Colonic mucosa (tissue), 4 donors: ENCODE measurements around the gene SLC25A38. TPM values are rescaled to one million over a fixed set of nuclear protein-coding genes. Genes with fewer than 3 reads are reported as not detected.

Experiments
- DNase-seq: peaks from one replicate; pipeline ENCODE4 v3.0.0-alpha.2; 2020
- H3K27ac ChIP-seq: fragments of 200-600 bp; one replicate; pipeline ENCODE4 v1.8.0; 2021
- H3K27me3 ChIP-seq: fragments of 200-600 bp; one replicate; pipeline ENCODE4 v1.8.0; 2021
- H3K36me3 ChIP-seq: fragments of 200-600 bp; one replicate; pipeline ENCODE4 v1.8.0; 2021
- H3K4me1 ChIP-seq: fragments of 200-600 bp; one replicate; pipeline ENCODE4 v1.8.0; 2021; ENCODE audit warnings: mild to moderate bottlenecking
- H3K4me3 ChIP-seq: fragments of 200-600 bp; one replicate; pipeline ENCODE4 v1.8.0; 2021
- H3K9ac ChIP-seq, 2 donors: one replicate each; pipeline ENCODE4 v1.7.0; 2013; ENCODE audit warnings: control low read depth in 2 of 2, low read depth in 2 of 2, low read length in 2 of 2
- H3K9me3 ChIP-seq: fragments of 200-600 bp; one replicate; pipeline ENCODE4 v1.8.0; 2021
- intact Hi-C: fragments of 100-400 bp; cut with DNase I; formaldehyde crosslinking; loops from one replicate; pipeline ENCODE4 v1.14.1; 2022
- total RNA-seq, 2 donors: library from RNA; stranded (reverse); fragmentation: NEBNext Ultra II Directional in 1 of 2; extraction: Animal tissue kit (Norgen Biotek cat#: 25700) in 1 of 2; gene quantifications; one replicate each; pipeline ENCODE4 v1.2.1, GENCODE V29; 2021
- TF ChIP-seq, protein P1 (sequence below): fragments of 200-600 bp; IDR thresholded peaks from one replicate; pipeline ENCODE4 v1.8.0; 2022; ENCODE audit warnings: antibody characterized with exemption, mild to moderate bottlenecking
- donor health status: healthy.
- donor health status: DM: no; HTN: no; CAD: no.
- donor health status: DM: no; HTN: no; CAD: no.

Gene SLC25A38
- total RNA-seq, 2 donors from 2014 or later = 41.7 to 45.5 TPM

DNA sequence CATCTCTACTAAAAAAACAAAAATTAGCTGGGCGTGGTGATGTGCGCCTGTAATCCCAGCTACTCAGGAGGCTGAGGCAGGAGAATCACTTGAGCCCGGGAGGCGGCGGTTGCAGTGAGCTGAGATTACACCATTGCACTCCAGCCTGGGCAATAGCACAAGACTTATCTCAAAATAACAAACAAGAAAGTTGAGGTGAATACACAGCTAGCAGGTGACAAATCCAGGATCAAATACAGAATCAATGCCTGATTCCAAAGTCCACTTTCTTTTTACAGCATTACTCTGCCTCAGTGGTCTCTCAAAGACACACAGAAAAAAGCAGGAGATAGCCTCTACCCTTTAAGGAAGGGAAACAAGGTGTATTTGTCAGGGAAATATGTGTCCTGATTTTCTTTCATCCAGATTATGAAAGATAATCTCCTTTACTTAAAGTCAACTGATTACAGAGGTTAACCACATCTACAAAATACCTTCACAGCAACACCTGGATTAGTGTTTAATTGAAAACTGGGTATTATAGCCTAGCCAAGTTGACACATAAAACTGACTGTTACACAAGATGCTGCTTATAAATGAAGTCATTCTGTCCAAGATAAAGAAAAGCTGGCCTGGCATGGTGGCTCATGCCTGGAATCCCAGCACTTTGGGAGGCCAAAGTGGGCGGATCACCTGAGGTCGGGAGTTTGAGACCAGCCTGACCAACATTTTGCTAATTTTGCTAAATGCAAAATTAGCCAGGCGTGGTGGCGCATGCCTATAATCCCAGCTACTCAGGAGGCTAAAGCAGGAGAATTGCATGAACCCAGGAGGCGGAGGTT lies 4.0 kb upstream of the SLC25A38 start:
- intact Hi-C loops = loop anchor here (5.0 kb wide), 1 partner anchor 192 kb away; no protein-coding TSS in a partner anchor
- no peak for DNase-seq
- Histone ChIP-seq H3K27ac (no peak overlapping the region), H3K9ac (no peak overlapping the region), H3K4me3 (no peak overlapping the region), H3K4me1 (no peaks in the 10 kb centered on the region), H3K27me3 (no peaks in the 10 kb centered on the region), H3K36me3 (no peaks in the 10 kb centered on the region), H3K9me3 (no peaks in the 10 kb centered on the region)
- TF ChIP-seq, protein P1, sequence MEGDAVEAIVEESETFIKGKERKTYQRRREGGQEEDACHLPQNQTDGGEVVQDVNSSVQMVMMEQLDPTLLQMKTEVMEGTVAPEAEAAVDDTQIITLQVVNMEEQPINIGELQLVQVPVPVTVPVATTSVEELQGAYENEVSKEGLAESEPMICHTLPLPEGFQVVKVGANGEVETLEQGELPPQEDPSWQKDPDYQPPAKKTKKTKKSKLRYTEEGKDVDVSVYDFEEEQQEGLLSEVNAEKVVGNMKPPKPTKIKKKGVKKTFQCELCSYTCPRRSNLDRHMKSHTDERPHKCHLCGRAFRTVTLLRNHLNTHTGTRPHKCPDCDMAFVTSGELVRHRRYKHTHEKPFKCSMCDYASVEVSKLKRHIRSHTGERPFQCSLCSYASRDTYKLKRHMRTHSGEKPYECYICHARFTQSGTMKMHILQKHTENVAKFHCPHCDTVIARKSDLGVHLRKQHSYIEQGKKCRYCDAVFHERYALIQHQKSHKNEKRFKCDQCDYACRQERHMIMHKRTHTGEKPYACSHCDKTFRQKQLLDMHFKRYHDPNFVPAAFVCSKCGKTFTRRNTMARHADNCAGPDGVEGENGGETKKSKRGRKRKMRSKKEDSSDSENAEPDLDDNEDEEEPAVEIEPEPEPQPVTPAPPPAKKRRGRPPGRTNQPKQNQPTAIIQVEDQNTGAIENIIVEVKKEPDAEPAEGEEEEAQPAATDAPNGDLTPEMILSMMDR = no peak

DNA sequence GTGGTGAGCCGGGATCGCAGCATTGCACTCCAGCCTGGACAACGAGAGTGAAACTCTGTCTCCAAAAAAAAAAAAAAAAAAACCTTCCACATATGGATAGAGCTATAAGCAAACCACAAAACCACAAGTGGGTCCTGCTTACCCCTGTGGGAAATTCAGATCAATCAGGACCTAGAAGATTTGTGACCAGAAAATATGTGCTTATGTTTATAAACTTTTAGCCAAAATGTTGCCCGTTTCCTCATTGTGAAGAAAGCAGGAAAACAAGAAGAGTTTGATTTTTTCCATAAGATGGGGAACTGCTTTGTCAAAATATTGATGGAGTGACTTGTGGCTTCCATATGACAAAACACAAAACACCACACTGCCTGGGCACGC lies 3.4 kb upstream of the SLC25A38 start:
- H3K9ac ChIP-seq = no peak overlapping the region
- H3K36me3 ChIP-seq = no peaks in the 10 kb centered on the region
- DNase-seq = no peak
- no peaks in the 10 kb centered on the region for H3K27me3 ChIP-seq
- H3K4me1 ChIP-seq = no peaks in the 10 kb centered on the region
- intact Hi-C loops = loop anchor here (5.0 to 10.0 kb wide), 2 partner anchors 192 to 255 kb away; no protein-coding TSS in a partner anchor
- TF ChIP-seq, protein P1 = no peak
- no peaks in the 10 kb centered on the region for H3K9me3 ChIP-seq
- H3K4me3 ChIP-seq = no peak overlapping the region
- H3K27ac ChIP-seq = no peak overlapping the region

DNA sequence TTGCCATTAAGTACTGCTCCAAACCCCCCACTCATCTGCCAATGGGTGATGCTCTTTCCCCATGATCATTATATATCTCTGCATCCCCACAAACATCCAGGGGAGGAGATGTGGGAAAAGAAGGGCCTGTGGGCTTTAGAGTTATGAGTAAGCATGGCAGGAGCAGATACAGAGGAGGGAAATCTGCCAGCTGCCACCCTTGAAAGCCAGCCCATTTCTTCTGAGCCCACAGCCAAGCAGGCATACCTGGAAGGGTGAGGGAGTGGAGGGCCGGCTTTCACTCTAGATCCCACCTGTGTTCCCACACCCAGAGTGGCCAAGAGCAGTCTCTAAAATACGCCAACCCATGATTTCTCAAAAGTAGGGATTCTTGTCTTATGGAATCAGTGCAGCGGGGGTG lies 1.7 kb upstream of the SLC25A38 start:
- H3K4me3 ChIP-seq = no peak overlapping the region
- no peak overlapping the region for H3K27ac ChIP-seq
- TF ChIP-seq, protein P1 = no peak
- DNase-seq = no peak
- H3K36me3 ChIP-seq = no peaks in the 10 kb centered on the region
- intact Hi-C loops = loop anchor here (10.0 kb wide), 1 partner anchor 257 kb away; no protein-coding TSS in a partner anchor
- no peak overlapping the region for H3K9ac ChIP-seq
- peaks cover 11% of the 10 kb centered on the region for H3K4me1 ChIP-seq
- H3K27me3 ChIP-seq = no peaks in the 10 kb centered on the region
- H3K9me3 ChIP-seq = no peaks in the 10 kb centered on the region

DNA sequence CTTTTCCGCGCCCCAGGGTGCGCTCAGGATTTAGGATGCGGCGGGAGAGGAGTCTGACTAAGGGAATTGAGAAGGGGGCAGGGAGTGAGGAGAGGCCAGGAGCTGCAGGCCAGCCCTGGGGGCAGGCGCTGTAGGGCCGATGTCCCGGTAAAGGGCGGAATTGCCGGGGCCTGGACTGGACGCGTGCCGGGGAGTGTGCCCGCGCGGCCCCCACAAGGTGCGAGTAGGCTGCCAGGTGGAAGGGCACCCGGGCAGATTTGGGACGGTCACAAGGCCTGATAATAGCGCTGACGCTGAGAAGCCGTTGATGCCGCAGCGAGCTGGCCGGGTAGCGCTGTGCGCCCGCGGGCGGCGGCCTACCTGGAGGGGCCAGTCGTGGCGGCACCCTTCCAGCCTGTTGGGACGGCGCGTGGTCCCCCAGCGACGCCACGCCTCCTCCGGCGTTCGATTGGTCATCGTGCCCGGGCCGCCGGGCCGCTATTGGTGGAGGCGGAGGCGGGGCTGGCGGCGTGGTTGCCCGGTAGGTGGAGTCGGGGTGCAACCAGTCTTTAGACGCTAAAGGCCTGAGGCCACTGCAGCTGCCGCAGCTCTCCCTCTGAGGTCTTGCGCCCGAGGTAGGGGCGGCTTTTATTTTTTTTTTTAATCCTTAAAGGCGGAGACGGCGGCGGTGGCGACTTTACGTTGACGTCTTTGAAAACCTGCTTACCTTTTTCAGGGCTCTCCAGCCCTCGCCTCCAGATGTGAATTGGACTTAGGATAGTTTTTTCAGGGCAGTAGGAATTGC lies 903 bp downstream of the SLC25A38 start:
- TF ChIP-seq, protein P1 = no peak
- intact Hi-C loops = loop anchor here (10.0 kb wide), 1 partner anchor 259 kb away; no protein-coding TSS in a partner anchor
- no peaks in the 10 kb centered on the region for H3K36me3 ChIP-seq

DNA sequence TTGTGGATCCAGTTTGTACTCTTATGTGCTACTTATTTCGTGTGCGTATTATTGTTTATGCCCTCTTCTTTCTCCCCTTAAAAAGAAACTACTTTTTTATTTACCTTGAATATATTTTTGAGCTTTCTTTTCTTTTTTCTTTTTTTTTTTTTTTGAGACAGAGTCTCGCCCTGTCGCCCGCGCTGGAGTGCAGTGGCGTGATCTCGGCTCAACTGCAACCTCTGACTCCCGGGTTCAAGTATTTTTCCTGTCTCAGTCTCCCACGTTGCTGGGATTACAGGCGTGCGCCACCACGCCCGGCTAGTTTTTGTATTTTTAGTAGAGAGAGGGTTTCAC lies 1.5 kb downstream of the SLC25A38 start:
- intact Hi-C loops = loop anchor here (10.0 kb wide), 1 partner anchor 260 kb away; no protein-coding TSS in a partner anchor
- Histone ChIP-seq H3K4me1 (peaks cover 16% of the 10 kb centered on the region), H3K9me3 (no peaks in the 10 kb centered on the region), H3K27me3 (no peaks in the 10 kb centered on the region), H3K36me3 (no peaks in the 10 kb centered on the region), H3K27ac (peak overlapping the region; percentile 95), H3K9ac (peak overlapping the region in 1 of 2 donors; percentile 92), H3K4me3 (peak overlapping the region; percentile 85)
- no peak for DNase-seq
- TF ChIP-seq, protein P1 = no peak

More for the DNA sequence above, 903 bp downstream of the SLC25A38 start:
- Histone ChIP-seq H3K9me3 (no peaks in the 10 kb centered on the region), H3K4me3 (peak overlapping the region; percentile 85), H3K27me3 (no peaks in the 10 kb centered on the region), H3K9ac (peak overlapping the region; percentile 89 to 92), H3K27ac (peak overlapping the region; percentile 95), H3K4me1 (peaks cover 12% of the 10 kb centered on the region)
- peak; percentile 98 for DNase-seq
